Subcutaneous adipose tissue (tissue), 4 donors: Measurements from ENCODE around the gene DNAJC15. TPM values are rescaled to one million over a fixed set of nuclear protein-coding genes. Genes with fewer than 3 reads are reported as not detected.

ENCODE experiments used
- CTCF ChIP-seq: fragments of 450-650 bp; IDR thresholded peaks from one replicate; pipeline ENCODE4 v1.5.1; 2016; ENCODE audit warnings: low read depth, mild to moderate bottlenecking, control low read depth, antibody characterized with exemption, moderate library complexity
- total RNA-seq, 4 donors: library from RNA; depleted of rRNA; stranded (reverse); fragments of >200 nt; gene quantifications; one replicate each; pipeline ENCODE4 v1.1.0, GENCODE V29; 2016

DNAJC15 gene
- total RNA-seq, 4 donors from 2014 or later: 4.3 to 16.0 (median 10.3) TPM

DNA sequence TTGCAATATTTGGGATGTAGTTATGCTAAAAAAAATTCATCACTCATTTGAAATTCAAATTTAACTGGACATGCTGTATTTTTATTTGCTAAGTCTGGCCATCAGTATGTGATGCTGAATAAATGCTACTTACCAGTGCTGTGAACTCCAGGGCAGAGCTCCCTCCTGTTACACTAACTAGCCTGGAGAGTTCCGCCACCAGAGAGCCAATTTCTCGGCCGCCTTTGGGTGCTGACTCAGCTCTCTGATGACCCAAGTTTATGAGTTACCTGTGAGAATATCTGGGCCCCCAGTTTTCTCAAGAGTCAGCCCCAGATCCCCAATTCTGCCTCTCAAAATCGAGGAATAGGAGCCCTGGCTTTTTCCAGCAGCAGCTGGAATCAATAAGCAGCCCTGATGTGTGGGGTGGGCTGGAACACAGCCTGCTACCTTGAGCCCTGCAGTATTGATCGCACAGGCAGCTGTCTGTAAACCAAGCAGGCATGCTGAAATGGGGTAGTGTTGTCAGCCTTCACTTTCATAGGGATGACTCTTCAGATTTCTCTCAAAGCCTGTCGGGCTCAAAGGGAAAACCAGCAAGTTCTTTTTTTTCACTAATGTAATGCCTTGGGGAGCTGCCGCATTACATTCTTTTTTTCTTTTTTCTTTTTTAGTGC lies 113.7 kb downstream of the DNAJC15 start:
- no peak for TF ChIP-seq CTCF

DNA sequence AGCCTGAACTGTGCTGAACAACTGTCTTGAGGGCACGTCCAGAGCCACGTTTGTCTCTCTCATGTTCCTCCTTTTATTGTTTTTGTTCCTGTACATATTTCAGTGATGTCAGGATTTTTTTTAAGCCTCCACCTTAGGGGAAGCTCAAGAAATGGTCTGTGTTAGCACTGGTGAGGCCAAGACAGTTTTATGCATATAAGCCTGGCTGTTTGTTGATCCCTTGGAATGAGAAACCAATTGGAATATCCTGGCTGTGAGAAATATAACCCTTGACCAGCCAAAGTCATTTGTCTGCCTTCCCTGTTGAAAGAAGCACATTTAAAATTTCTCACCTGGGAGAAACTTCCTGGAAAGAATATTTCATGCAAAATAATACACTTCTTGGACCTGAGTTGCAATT lies 115.8 kb downstream of the DNAJC15 start:
- no peak for TF ChIP-seq CTCF

DNA sequence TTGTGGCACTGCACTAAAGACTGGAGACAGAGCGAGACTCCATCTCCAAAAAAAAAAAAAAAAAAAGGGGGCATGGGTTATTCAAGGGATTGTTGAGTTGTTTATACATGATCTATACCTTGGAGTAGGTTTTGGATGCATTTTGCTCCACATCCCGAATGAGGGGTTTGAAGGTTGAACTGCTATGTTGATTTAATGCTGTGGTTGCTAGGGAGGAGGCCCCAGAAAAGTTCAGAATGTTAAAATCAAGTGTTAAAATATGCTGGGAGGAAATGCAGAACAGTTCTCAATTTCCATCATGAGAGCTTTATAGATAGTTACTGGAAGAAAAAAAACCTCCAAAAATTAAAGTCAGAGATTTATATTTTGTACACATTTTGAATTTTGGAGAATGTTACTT lies 116.5 kb downstream of the DNAJC15 start:
- no peak for TF ChIP-seq CTCF

DNA sequence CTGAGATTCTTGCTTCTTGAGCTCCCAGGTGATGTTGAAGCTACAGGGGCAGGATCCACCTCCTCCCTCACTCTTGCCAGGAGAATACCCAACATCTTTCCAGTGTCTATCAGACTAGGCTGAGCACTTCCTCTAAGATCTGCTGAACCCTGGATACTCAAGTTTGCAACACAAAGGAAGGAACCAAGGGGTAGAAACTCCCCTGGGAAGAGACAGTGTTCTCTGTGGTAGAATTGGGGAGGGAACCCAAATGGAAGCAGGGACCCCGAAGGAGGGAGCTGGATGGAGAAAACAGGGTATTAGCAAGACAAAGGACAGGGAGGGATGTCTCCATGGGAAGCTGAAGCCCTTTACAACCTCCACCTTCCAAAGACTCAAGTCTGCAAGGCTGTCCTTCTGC lies 117.6 kb downstream of the DNAJC15 start:
- no peak for TF ChIP-seq CTCF

DNA sequence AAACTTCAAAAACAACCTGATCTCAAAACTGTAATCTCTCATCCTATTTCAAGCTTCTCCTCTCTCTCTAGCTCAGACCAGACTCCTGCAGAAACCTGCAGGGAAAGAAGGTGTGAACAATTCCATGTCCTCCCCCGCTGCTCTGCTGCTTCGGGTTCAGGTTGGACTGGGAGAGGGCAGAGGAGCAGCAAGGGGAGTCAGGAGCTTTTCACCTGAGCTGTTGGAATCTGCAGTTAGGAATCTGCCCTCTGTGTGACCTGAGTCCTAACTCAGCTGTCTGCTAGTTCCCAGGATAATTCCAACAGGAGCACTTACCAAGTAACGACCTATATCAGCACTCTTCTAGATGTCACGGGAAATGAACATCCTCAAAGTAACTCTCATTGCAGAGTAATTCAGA lies 118.3 kb downstream of the DNAJC15 start:
- no peak for TF ChIP-seq CTCF

GRCh38 chr13:43143591-43143990 lies 120.2 kb downstream of the DNAJC15 start:
- TF ChIP-seq CTCF: no peak

GRCh38 chr13:43145534-43146196 lies 122.3 kb downstream of the DNAJC15 start:
- TF ChIP-seq CTCF: no peak
